Panc1 (cell line): ENCODE results near the gene SMG6. TPM values are rescaled to one million over a fixed set of nuclear protein-coding genes. Genes with fewer than 3 reads are reported as not detected.

ENCODE experiments used
- ATAC-seq: fragments of 200-7000 bp; cut with Tn5 transposase; 2 replicates; pipeline ENCODE4 v1.9.1; 2020; ENCODE audit warnings: mild to moderate bottlenecking, moderate library complexity
- BruUV-seq: library from RNA; stranded (reverse); fragments of 400-500 nt; replicated peaks from 2 replicates; lab custom pipeline; 2021; lab: Mats Ljungman, UMichigan
- CTCF ChIA-PET: fragments of 300-600 bp; sonication (Branson Sonifier 250); formaldehyde crosslinking; loops from one replicate; lab custom pipeline; 2022; ENCODE audit warnings: antibody characterized with exemption; lab: Charles Lee
- POLR2A ChIA-PET: fragments of 300-600 bp; sonication (Branson Sonifier 250); formaldehyde crosslinking; loops from one replicate; lab custom pipeline; 2022; ENCODE audit warnings: antibody characterized with exemption; lab: Charles Lee
- DNase-seq: peaks from one replicate; pipeline ENCODE4 v3.0.0-alpha.2; 2010; ENCODE audit warnings: low read depth, low spot score
- H3K27ac ChIP-seq: 2 replicates; pipeline ENCODE4 v1.5.1; 2011; ENCODE audit warnings: mild to moderate bottlenecking, low read length, inconsistent platforms
- H3K27me3 ChIP-seq: fragments of 200-500 bp; sonication (Bioruptor generic); 2 replicates; pipeline ENCODE4 v1.6.0; 2014; ENCODE audit warnings: low read length, inconsistent platforms; ENCODE audit not compliant: control insufficient read depth, insufficient read depth
- H3K36me3 ChIP-seq: fragments of 200-500 bp; sonication (Bioruptor generic); 2 replicates; pipeline ENCODE4 v1.5.1; 2014; ENCODE audit warnings: inconsistent platforms, mild to moderate bottlenecking, low read length, moderate library complexity; ENCODE audit not compliant: control insufficient read depth, insufficient read depth
- H3K4me1 ChIP-seq: 2 replicates; pipeline ENCODE4 v1.5.1; 2011; ENCODE audit warnings: inconsistent platforms, mild to moderate bottlenecking, low read length, moderate library complexity; ENCODE audit not compliant: control insufficient read depth, insufficient read depth
- H3K4me3 ChIP-seq, 2 experiments: 2 replicates each; pipeline ENCODE4 v1.5.1; 2011 to 2012; ENCODE audit warnings: low read depth in 2 of 2, low read length in 2 of 2, mild to moderate bottlenecking in 2 of 2, inconsistent platforms in 1 of 2, moderate library complexity in 1 of 2
- H3K9me3 ChIP-seq: fragments of 200-500 bp; sonication (Bioruptor generic); 2 replicates; pipeline ENCODE4 v1.5.1; 2014; ENCODE audit warnings: low read depth, mild to moderate bottlenecking, inconsistent platforms, low read length, moderate library complexity; ENCODE audit not compliant: control insufficient read depth, insufficient read depth
- POLR2AphosphoS5 ChIP-seq: IDR thresholded peaks from 2 replicates; pipeline ENCODE4 v1.6.1; 2012; ENCODE audit warnings: mild to moderate bottlenecking, low read depth, low read length, moderate library complexity
- SIN3A ChIP-seq: IDR thresholded peaks from 2 replicates; pipeline ENCODE4 v1.6.1; 2012; ENCODE audit warnings: low read depth, mild to moderate bottlenecking, low read length, moderate library complexity, borderline replicate concordance; ENCODE audit not compliant: insufficient read depth
- in situ Hi-C: cut with HindIII; loops from 2 replicates; pipeline ENCODE4 v1.10.0; 2016; ENCODE audit warnings: low sequenced_read_pairs, low pct_unique_long_range_greater_than_20kb
- intact Hi-C: fragments of 100-400 bp; cut with micrococcal nuclease; formaldehyde crosslinking; loops from one replicate; pipeline ENCODE4 v1.10.0; 2022; ENCODE audit not compliant: unreplicated experiment
- total RNA-seq: library from RNA; stranded (reverse); gene quantifications from one replicate; pipeline ENCODE4 v1.2.1, GENCODE V29; 2021; ENCODE audit not compliant: unreplicated experiment
- TF ChIP-seq, protein P1 (sequence below), 2 experiments: IDR thresholded peaks; 2 replicates each; pipeline ENCODE4 v1.6.1; 2011 to 2012; ENCODE audit warnings: low read depth in 2 of 2, control low read depth in 1 of 2, low read length in 1 of 2, mild to moderate bottlenecking in 1 of 2, moderate library complexity in 1 of 2; ENCODE audit not compliant: insufficient read depth in 1 of 2
- TF ChIP-seq, protein P2 (sequence below): fragments of 450-650 bp; IDR thresholded peaks from 2 replicates; pipeline ENCODE4 v1.5.1; 2017; ENCODE audit warnings: mild to moderate bottlenecking

SMG6 gene
- total RNA-seq, 1 experiment from 2014 or later, result 17.8 TPM

DNA sequence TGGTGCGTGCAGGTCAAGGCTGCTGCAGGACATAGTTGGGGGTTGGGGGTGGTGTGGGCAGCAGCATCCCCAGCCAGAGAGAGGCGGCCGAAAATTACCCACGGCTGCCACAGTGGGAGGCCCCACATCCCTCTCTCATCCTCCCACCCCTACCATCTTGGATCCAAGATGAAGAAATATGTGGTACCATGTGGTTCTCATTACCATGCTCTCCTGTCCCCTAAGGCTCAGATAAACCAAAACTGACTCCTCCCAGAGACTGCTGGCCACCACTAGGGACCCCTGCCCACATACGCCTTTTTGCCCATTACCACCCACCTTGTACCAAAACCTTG, 128.3 kb downstream of the SMG6 start:
- Histone ChIP-seq H3K9me3 (no peaks in the 10 kb centered on the region), H3K27me3 (no peaks in the 10 kb centered on the region), H3K4me3 (no peak overlapping the region), H3K27ac (no peak overlapping the region), H3K36me3 (no peaks in the 10 kb centered on the region), H3K4me1 (no peaks in the 10 kb centered on the region)
- intact Hi-C loops, result no loop called here
- ChIA-PET CTCF (no interaction called here), POLR2A (no interaction called here)
- no peak for ATAC-seq
- BruUV-seq, result no TSS peak
- in situ Hi-C loops, result no loop called here
- DNase-seq, result no peak
- no peak for TF ChIP-seq POLR2AphosphoS5
- TF ChIP-seq, protein P1, sequence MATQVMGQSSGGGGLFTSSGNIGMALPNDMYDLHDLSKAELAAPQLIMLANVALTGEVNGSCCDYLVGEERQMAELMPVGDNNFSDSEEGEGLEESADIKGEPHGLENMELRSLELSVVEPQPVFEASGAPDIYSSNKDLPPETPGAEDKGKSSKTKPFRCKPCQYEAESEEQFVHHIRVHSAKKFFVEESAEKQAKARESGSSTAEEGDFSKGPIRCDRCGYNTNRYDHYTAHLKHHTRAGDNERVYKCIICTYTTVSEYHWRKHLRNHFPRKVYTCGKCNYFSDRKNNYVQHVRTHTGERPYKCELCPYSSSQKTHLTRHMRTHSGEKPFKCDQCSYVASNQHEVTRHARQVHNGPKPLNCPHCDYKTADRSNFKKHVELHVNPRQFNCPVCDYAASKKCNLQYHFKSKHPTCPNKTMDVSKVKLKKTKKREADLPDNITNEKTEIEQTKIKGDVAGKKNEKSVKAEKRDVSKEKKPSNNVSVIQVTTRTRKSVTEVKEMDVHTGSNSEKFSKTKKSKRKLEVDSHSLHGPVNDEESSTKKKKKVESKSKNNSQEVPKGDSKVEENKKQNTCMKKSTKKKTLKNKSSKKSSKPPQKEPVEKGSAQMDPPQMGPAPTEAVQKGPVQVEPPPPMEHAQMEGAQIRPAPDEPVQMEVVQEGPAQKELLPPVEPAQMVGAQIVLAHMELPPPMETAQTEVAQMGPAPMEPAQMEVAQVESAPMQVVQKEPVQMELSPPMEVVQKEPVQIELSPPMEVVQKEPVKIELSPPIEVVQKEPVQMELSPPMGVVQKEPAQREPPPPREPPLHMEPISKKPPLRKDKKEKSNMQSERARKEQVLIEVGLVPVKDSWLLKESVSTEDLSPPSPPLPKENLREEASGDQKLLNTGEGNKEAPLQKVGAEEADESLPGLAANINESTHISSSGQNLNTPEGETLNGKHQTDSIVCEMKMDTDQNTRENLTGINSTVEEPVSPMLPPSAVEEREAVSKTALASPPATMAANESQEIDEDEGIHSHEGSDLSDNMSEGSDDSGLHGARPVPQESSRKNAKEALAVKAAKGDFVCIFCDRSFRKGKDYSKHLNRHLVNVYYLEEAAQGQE (IDR thresholded peaks at IDR 0.05; ENCODE audit: insufficient read depth in 1 of 2, low read depth in 2 of 2, low read length in 1 of 2), result no peak
- TF ChIP-seq SIN3A, result no peak
- TF ChIP-seq, protein P2, sequence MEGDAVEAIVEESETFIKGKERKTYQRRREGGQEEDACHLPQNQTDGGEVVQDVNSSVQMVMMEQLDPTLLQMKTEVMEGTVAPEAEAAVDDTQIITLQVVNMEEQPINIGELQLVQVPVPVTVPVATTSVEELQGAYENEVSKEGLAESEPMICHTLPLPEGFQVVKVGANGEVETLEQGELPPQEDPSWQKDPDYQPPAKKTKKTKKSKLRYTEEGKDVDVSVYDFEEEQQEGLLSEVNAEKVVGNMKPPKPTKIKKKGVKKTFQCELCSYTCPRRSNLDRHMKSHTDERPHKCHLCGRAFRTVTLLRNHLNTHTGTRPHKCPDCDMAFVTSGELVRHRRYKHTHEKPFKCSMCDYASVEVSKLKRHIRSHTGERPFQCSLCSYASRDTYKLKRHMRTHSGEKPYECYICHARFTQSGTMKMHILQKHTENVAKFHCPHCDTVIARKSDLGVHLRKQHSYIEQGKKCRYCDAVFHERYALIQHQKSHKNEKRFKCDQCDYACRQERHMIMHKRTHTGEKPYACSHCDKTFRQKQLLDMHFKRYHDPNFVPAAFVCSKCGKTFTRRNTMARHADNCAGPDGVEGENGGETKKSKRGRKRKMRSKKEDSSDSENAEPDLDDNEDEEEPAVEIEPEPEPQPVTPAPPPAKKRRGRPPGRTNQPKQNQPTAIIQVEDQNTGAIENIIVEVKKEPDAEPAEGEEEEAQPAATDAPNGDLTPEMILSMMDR, result no peak

DNA sequence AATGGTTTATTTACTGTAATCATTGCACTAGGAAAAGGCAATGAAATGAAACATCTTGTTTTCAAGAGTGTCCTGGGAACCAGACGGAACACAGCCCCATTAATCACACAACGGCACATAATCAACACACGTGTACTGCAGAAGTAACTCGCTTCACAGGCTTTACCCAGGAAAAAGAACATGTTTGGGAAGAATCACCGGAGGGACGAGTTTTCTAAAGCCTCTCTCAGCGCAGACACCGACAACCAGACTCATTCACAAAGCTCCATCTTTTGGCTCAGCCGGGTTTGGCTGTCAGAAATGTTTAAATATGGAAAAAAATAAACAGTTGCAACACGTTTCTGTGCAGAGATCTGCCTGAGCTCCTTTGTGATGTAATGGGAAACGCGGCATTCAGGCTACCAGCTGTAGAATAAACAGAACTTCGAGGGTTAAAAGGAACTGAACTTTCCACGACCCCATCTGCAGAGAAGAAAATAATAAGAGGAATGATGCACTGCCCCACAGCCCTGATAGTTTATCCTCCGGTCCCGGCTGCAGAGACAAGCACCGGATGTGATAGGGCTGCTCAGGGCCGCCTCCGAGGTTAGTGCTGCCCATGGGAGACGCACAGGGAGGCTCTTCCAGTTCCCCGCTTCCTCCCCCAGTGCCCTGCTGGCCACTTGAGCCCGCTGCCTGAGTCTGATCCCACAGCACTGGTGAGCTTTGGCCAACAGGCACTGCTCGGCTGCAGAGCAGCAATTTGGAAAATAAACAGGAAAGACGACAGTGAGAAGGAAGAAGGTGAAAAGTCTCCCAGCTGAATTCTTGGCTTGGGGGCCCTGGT, 128.9 kb downstream of the SMG6 start:
- in situ Hi-C loops (no loop called here), intact Hi-C loops (no loop called here)
- POLR2A ChIA-PET, result no interaction called here
- Histone ChIP-seq H3K27me3 (no peaks in the 10 kb centered on the region), H3K4me3 (no peak overlapping the region), H3K27ac (no peak overlapping the region), H3K4me1 (no peaks in the 10 kb centered on the region), H3K36me3 (no peaks in the 10 kb centered on the region), H3K9me3 (no peaks in the 10 kb centered on the region)
- no peak for TF ChIP-seq POLR2AphosphoS5
- TF ChIP-seq, protein P2, result no peak
- DNase-seq (no peak), ATAC-seq (no peak)
- no TSS peak for BruUV-seq
- CTCF ChIA-PET, result no interaction called here
